Epithelial cell of proximal tubule (primary cell): ENCODE results near the gene ADPRS. TPM values are rescaled to one million over a fixed set of nuclear protein-coding genes. Genes with fewer than 3 reads are reported as not detected.

ENCODE experiments used
- DNase-seq: peaks from one replicate; pipeline ENCODE4 v3.0.0-alpha.2; 2011; ENCODE audit warnings: low read depth
- H3K4me3 ChIP-seq: 2 replicates; pipeline ENCODE4 v1.5.1; 2011; ENCODE audit warnings: low read depth, mild to moderate bottlenecking, low read length
- total RNA-seq: library from RNA; depleted of rRNA; stranded (reverse); fragments of >200 nt; gene quantifications from 2 replicates; pipeline ENCODE4 v1.2.3, GENCODE V29; 2015
- TF ChIP-seq, protein P1 (sequence below): conservative IDR thresholded peaks from 2 replicates; pipeline ENCODE4 v1.5.1; 2012; ENCODE audit warnings: low read depth, mild to moderate bottlenecking, low read length

Gene ADPRS
- total RNA-seq, 1 donor from 2014 or later, result 92.2 TPM

- DNase-seq, result no peak
- H3K4me3 ChIP-seq, result no peak overlapping the region
- TF ChIP-seq, protein P1, sequence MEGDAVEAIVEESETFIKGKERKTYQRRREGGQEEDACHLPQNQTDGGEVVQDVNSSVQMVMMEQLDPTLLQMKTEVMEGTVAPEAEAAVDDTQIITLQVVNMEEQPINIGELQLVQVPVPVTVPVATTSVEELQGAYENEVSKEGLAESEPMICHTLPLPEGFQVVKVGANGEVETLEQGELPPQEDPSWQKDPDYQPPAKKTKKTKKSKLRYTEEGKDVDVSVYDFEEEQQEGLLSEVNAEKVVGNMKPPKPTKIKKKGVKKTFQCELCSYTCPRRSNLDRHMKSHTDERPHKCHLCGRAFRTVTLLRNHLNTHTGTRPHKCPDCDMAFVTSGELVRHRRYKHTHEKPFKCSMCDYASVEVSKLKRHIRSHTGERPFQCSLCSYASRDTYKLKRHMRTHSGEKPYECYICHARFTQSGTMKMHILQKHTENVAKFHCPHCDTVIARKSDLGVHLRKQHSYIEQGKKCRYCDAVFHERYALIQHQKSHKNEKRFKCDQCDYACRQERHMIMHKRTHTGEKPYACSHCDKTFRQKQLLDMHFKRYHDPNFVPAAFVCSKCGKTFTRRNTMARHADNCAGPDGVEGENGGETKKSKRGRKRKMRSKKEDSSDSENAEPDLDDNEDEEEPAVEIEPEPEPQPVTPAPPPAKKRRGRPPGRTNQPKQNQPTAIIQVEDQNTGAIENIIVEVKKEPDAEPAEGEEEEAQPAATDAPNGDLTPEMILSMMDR, result no peak
Measured at GRCh38 chr1:36115931-36116330, 27.2 kb downstream of the ADPRS start.

DNA sequence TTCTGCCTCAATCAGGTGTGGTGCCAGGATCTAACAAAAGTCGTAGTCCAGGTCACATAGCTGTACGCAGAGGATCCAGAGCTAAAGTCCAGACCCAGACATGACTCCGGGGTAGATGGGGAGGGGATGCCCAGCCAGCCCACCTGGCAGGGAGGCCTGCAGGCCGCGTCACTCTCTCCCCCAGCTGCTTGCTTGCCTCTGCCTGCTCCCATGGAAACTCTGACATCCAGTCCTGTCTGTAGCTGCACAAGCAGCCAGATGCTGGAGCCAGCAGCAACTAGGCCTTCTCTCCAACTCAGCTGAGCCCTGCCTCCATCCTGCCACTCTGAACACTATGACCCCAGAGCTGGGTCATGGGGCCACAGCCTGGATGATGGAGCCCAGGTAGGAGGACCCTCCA lies 28.2 kb downstream of the ADPRS start:
- DNase-seq, result no peak
- TF ChIP-seq, protein P1, result no peak
- H3K4me3 ChIP-seq, result no peak overlapping the region

DNA sequence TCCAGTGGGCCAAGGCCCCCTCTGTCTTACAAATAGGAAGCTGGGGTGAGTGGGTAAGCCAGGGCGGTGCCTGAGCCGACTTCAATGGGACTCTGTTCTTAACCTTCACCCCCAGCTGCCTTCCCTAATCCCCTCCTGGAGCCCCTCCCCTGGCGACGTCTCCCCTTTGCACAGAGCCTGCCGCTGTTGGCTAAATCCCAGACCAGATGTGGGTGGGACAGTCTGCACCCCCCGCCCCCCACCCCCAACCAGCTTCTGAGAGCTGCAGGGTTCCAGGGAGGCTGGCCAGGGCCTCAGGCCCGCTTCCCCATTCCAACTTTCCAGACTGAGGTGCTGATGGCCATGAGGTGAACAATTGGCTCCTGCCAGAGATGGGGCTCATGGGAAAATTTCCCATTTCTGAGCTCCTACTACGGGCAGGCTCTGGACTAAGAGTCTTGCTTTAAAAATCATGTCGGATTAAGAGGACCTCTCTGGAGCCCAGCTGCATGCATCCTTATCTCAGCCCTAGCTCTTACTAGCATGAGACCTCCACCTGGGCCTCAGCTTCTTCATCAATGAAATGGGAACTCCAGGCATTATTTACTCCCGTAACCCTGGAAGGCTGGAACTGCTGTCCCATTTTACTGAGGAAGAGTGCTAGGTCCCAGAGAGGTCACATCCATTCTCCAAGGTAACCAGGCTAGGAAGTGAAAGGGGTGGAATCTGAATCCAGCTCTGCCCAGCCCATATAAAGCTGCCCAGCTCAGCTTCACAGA lies 29.9 kb downstream of the ADPRS start:
- no peak for DNase-seq
- TF ChIP-seq, protein P1, result no peak
- H3K4me3 ChIP-seq, result no peak overlapping the region

DNA sequence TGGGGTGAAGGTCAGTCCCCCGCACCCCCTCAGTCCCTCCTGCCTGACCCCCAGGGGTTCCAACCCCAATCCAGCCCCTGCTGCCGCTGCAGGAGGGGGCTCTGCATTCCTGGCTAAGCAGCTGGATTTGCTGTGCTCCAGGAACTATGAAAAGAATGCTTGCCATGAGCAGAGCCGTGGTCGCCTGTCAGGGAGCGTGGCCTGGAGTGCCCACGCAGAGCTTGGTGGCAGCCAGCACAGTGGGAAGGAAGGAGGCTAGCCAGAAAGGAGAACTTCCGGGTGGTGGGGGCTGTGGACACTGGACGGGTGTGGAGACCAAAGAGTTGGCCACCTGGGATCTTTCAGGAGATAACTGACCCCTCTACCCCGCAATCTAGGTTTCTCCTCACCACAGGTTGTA lies 30.8 kb downstream of the ADPRS start:
- no peak for DNase-seq
- no peak overlapping the region for H3K4me3 ChIP-seq
- TF ChIP-seq, protein P1, result no peak

DNA sequence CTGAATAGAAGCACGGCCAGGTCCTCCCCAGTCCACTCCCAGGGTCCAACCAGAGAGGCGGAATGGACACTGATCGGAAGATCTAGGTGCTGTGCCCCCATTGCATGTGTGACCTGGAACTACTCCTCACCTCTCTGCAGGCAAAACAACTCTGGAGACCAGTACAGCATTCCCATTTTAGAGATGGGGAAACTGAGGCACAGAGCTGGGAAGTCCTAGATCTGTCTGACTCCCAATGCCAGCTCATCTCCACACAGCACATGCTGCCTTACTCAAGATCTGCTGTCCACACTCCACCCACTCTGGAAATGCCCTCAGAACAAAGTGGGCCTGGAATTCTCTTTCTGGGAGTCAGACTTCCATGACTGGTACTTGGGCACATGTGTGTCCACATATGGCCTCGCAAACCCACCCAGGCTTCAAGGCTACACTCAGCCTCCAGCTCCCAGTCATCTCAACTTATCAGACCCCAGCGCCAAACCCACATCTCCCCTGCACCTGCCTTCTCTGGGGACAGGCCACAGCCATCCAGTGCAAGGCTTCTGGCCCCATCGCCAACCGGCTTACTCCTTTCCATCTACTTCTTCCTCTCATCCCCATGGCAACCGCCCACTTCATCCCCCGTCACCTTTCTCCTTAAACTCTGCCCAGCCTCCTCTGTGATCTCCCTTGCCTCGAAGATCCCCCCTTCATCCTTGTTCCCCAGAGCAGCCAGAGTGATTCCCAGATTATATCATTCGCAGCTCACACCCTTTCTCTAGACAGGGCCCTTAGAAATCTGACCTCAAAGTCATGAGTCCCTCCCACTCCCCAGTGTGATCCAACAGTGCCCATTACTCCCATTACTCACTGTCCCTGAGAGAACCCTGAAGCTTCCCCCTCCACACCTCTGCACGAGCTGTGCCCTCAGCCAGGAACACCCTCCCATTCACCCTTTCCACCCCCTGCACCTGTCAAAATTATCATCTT lies 33.7 kb downstream of the ADPRS start:
- no peak for DNase-seq
- TF ChIP-seq, protein P1, result no peak
- no peak overlapping the region for H3K4me3 ChIP-seq

GRCh38 chr1:36123356-36123755 lies 34.7 kb downstream of the ADPRS start:
- TF ChIP-seq, protein P1, result no peak
- no peak for DNase-seq
- H3K4me3 ChIP-seq, result no peak overlapping the region
